Liver (tissue), 9 donors: ENCODE data around the gene NLRC5. TPM values are rescaled to one million over a fixed set of nuclear protein-coding genes. Genes with fewer than 3 reads are reported as not detected.

Experiments
- DNase-seq: peaks from one replicate; pipeline ENCODE4 v3.0.0-alpha.2; 2017; ENCODE audit warnings: low spot score
- H3K27ac ChIP-seq, 2 donors: one replicate each; pipeline ENCODE4 v1.7.0; 2013; ENCODE audit warnings: inconsistent platforms in 2 of 2, low read length in 2 of 2, control low read depth in 1 of 2, low read depth in 1 of 2, mild to moderate bottlenecking in 1 of 2
- H3K27me3 ChIP-seq, 4 donors: one replicate each; pipeline versions ENCODE4 v1.6.1 to v1.7.0; 2013; ENCODE audit warnings: low read length in 3 of 4, inconsistent platforms in 1 of 4, mild to moderate bottlenecking in 1 of 4, moderate library complexity in 1 of 4; ENCODE audit not compliant: control insufficient read depth in 4 of 4, insufficient read depth in 4 of 4
- H3K36me3 ChIP-seq, 4 donors: one replicate each; pipeline versions ENCODE4 v1.6.1 to v1.7.0; 2013; ENCODE audit warnings: low read length in 3 of 4, mild to moderate bottlenecking in 3 of 4, low read depth in 1 of 4, moderate library complexity in 1 of 4; ENCODE audit not compliant: control insufficient read depth in 4 of 4, insufficient read depth in 3 of 4
- H3K4me1 ChIP-seq, 4 donors: one replicate each; pipeline versions ENCODE4 v1.6.1 to v1.7.0; 2013; ENCODE audit warnings: low read length in 3 of 4, mild to moderate bottlenecking in 3 of 4, moderate library complexity in 1 of 4; ENCODE audit not compliant: control insufficient read depth in 4 of 4, insufficient read depth in 4 of 4
- H3K4me3 ChIP-seq, 3 donors: one replicate each; pipeline versions ENCODE4 v1.6.1 to v1.7.0; 2013; ENCODE audit warnings: low read length in 3 of 3, control low read depth in 1 of 3, low read depth in 1 of 3, mild to moderate bottlenecking in 1 of 3
- H3K9ac ChIP-seq, 2 donors: one replicate each; pipeline ENCODE4 v1.7.0; 2013; ENCODE audit warnings: low read length in 2 of 2, mild to moderate bottlenecking in 2 of 2, moderate library complexity in 2 of 2, control low read depth in 1 of 2, low read depth in 1 of 2
- H3K9me3 ChIP-seq, 4 donors: one replicate each; pipeline versions ENCODE4 v1.6.1 to v1.7.0; 2013; ENCODE audit warnings: low read length in 3 of 4; ENCODE audit not compliant: control insufficient read depth in 4 of 4
- ATF3 ChIP-seq: IDR thresholded peaks from 2 replicates; pipeline ENCODE4 v1.6.1; 2016; ENCODE audit warnings: antibody characterized with exemption
- EGR1 ChIP-seq, 2 donors: IDR thresholded peaks; 2 replicates each; pipeline ENCODE4 v1.6.1; 2016 to 2018; ENCODE audit warnings: antibody characterized with exemption in 2 of 2, low read depth in 2 of 2
- FOXA2 ChIP-seq: IDR thresholded peaks from 2 replicates; pipeline ENCODE4 v1.6.1; 2016; ENCODE audit warnings: antibody characterized with exemption
- GABPA ChIP-seq, 2 donors: IDR thresholded peaks in 1 of 2; conservative IDR thresholded peaks in 1 of 2; 2 replicates each; pipeline ENCODE4 v1.6.1; 2016; ENCODE audit warnings: antibody characterized with exemption in 2 of 2, mild to moderate bottlenecking in 1 of 2, moderate library complexity in 1 of 2
- HNF4A ChIP-seq, 2 donors: conservative IDR thresholded peaks; 2 replicates each; pipeline ENCODE4 v1.6.1; 2016; ENCODE audit warnings: antibody characterized with exemption in 2 of 2, mild to moderate bottlenecking in 2 of 2
- HNF4G ChIP-seq: IDR thresholded peaks from 2 replicates; pipeline ENCODE4 v1.6.1; 2016; ENCODE audit warnings: antibody characterized with exemption
- JUND ChIP-seq, 2 donors: IDR thresholded peaks; 2 replicates each; pipeline ENCODE4 v1.6.1; 2016; ENCODE audit warnings: antibody characterized with exemption in 2 of 2
- NR2F2 ChIP-seq: IDR thresholded peaks from 2 replicates; pipeline ENCODE4 v1.6.1; 2016; ENCODE audit warnings: antibody characterized with exemption
- RAD21 ChIP-seq, 2 donors: IDR thresholded peaks; 2 replicates each; pipeline ENCODE4 v1.6.1; 2016; ENCODE audit warnings: antibody characterized with exemption in 2 of 2, mild to moderate bottlenecking in 2 of 2
- REST ChIP-seq: IDR thresholded peaks from 2 replicates; pipeline ENCODE4 v1.6.1; 2016; ENCODE audit warnings: antibody characterized with exemption, mild to moderate bottlenecking
- RXRA ChIP-seq, 2 donors: IDR thresholded peaks; 2 replicates each; pipeline ENCODE4 v1.6.1; 2017 to 2018; ENCODE audit warnings: antibody characterized with exemption in 2 of 2, mild to moderate bottlenecking in 1 of 2
- TAF1 ChIP-seq: conservative IDR thresholded peaks from 2 replicates; pipeline ENCODE4 v1.6.1; 2016; ENCODE audit warnings: antibody characterized with exemption, mild to moderate bottlenecking
- WGBS: extraction: QIAGEN DNeasy Blood & Tissue Kit; methylation state at CpG from one replicate; pipeline ENCODE4 v1.1.7; 2013; 5-methylcytosine and 5-hydroxymethylcytosine counted together
- polyA plus RNA-seq, 2 donors: library from polyadenylated mRNA; stranded (reverse) in 1 of 2; unstranded in 1 of 2; fragments of 200-250 nt in 1 of 2; fragments of >200 nt in 1 of 2; fragmentation: Nextera tagmentation in 1 of 2; extraction: Ambion mirVana in 1 of 2; gene quantifications; one replicate each; pipeline versions ENCODE4 v1.2.1 to v1.2.3, GENCODE V29; 2013 to 2015
- total RNA-seq, 2 donors: library from RNA; depleted of rRNA; stranded (reverse); fragments of >200 nt; gene quantifications; one replicate each; pipeline ENCODE4 v1.2.3, GENCODE V29; 2014
- TF ChIP-seq, protein P1 (sequence below): fragments of 150-350 bp; IDR thresholded peaks from 2 replicates; pipeline ENCODE4 v1.5.1; 2017; ENCODE audit warnings: improper control_type of control experiment, low read depth, low read length; ENCODE audit not compliant: missing input control
- TF ChIP-seq, protein P2 (sequence below): IDR thresholded peaks from 2 replicates; pipeline ENCODE4 v1.6.1; 2016; ENCODE audit warnings: antibody characterized with exemption
- TF ChIP-seq, protein P3 (sequence below): IDR thresholded peaks from 2 replicates; pipeline ENCODE4 v1.6.1; 2016; ENCODE audit warnings: antibody characterized with exemption
- donor health status: healthy.
- donor health status: healthy.
- donor health status: healthy.
- donor health status: healthy.
- donor health status: healthy.

The NLRC5 gene
- total and polyA plus RNA-seq, 4 donors = 4.7 to 23.3 (median 8.8) TPM

GRCh38 chr16:57038166-57038565 lies 48.8 kb downstream of the NLRC5 start:
- Histone ChIP-seq H3K4me3 (no peak overlapping the region), H3K4me1 (no peaks in the 10 kb centered on the region), H3K36me3 (peaks cover 3 to 12% (median 8%) of the 10 kb centered on the region in 4 donors), H3K9me3 (no peaks in the 10 kb centered on the region), H3K9ac (no peak overlapping the region), H3K27ac (no peak overlapping the region), H3K27me3 (no peaks in the 10 kb centered on the region)
- WGBS = 92% methylated on average over 2 of the region's 2 CpGs
- no peak for TF ChIP-seq GABPA (IDR thresholded peaks at IDR 0.05 in 1 of 2, conservative IDR thresholded peaks at IDR 0.05 in 1 of 2)
- no peak for TF ChIP-seq HNF4G
- no peak for DNase-seq

DNA sequence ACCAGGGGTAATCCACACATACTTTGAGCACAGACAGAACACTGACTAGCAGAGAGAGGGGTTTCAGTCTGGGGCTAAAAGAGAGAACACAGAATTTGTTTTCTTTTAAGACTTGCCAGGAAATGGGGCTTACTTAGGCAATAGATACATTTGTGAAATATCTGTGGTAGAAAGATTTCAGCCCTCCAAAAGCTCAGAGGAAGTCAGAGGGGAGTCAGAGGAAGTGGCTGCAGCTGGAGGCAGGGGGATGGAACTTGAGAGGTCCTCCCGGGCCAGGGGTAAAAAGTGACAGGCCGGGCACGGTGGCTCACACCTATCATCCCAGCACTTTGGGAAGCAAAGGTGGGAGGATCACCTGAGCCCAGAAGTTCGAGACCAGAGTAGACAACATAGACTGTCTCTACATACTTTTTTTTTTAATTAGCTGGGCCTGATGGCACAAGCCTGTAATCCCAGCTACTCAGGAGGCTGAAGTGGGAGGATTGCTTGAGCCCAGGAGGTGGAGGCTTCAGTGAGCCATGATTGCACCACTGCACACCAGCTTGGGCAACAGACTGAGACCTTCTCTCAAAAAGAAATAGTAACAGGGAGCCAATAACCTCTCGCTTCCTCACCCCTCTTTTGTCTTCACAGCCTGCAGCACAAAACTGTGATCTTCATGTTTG lies 49.9 kb downstream of the NLRC5 start:
- no peak overlapping the region for H3K9ac ChIP-seq
- DNase-seq = no peak
- H3K27ac ChIP-seq = no peak overlapping the region
- H3K36me3 ChIP-seq = peaks cover 5 to 14% (median 8%) of the 10 kb centered on the region in 4 donors
- no peaks in the 10 kb centered on the region for H3K9me3 ChIP-seq
- no peaks in the 10 kb centered on the region for H3K4me1 ChIP-seq
- H3K4me3 ChIP-seq = no peak overlapping the region
- no peak for TF ChIP-seq RXRA (IDR thresholded peaks at IDR 0.05)
- TF ChIP-seq HNF4G = no peak
- no peak for TF ChIP-seq REST
- TF ChIP-seq FOXA2 = no peak
- no peak for TF ChIP-seq GABPA (IDR thresholded peaks at IDR 0.05 in 1 of 2, conservative IDR thresholded peaks at IDR 0.05 in 1 of 2)
- no peak for TF ChIP-seq JUND (IDR thresholded peaks at IDR 0.05)
- no peak for TF ChIP-seq RAD21 (IDR thresholded peaks at IDR 0.05)
- TF ChIP-seq, protein P1, sequence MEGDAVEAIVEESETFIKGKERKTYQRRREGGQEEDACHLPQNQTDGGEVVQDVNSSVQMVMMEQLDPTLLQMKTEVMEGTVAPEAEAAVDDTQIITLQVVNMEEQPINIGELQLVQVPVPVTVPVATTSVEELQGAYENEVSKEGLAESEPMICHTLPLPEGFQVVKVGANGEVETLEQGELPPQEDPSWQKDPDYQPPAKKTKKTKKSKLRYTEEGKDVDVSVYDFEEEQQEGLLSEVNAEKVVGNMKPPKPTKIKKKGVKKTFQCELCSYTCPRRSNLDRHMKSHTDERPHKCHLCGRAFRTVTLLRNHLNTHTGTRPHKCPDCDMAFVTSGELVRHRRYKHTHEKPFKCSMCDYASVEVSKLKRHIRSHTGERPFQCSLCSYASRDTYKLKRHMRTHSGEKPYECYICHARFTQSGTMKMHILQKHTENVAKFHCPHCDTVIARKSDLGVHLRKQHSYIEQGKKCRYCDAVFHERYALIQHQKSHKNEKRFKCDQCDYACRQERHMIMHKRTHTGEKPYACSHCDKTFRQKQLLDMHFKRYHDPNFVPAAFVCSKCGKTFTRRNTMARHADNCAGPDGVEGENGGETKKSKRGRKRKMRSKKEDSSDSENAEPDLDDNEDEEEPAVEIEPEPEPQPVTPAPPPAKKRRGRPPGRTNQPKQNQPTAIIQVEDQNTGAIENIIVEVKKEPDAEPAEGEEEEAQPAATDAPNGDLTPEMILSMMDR = no peak
- no peak for TF ChIP-seq TAF1
- TF ChIP-seq NR2F2 = no peak
- TF ChIP-seq, protein P2, sequence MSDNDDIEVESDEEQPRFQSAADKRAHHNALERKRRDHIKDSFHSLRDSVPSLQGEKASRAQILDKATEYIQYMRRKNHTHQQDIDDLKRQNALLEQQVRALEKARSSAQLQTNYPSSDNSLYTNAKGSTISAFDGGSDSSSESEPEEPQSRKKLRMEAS = no peak
- no peak for TF ChIP-seq HNF4A (conservative IDR thresholded peaks at IDR 0.05)
- TF ChIP-seq ATF3 = no peak
- TF ChIP-seq EGR1 (IDR thresholded peaks at IDR 0.05; ENCODE audit: low read depth in 2 of 2) = no peak
- TF ChIP-seq, protein P3, sequence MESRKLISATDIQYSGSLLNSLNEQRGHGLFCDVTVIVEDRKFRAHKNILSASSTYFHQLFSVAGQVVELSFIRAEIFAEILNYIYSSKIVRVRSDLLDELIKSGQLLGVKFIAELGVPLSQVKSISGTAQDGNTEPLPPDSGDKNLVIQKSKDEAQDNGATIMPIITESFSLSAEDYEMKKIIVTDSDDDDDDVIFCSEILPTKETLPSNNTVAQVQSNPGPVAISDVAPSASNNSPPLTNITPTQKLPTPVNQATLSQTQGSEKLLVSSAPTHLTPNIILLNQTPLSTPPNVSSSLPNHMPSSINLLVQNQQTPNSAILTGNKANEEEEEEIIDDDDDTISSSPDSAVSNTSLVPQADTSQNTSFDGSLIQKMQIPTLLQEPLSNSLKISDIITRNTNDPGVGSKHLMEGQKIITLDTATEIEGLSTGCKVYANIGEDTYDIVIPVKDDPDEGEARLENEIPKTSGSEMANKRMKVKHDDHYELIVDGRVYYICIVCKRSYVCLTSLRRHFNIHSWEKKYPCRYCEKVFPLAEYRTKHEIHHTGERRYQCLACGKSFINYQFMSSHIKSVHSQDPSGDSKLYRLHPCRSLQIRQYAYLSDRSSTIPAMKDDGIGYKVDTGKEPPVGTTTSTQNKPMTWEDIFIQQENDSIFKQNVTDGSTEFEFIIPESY = no peak
- WGBS = 67% methylated on average over 5 of the region's 5 CpGs
- no peaks in the 10 kb centered on the region for H3K27me3 ChIP-seq
